ENCODE results near the gene TMPRSS5.

Gene TMPRSS5

DNA sequence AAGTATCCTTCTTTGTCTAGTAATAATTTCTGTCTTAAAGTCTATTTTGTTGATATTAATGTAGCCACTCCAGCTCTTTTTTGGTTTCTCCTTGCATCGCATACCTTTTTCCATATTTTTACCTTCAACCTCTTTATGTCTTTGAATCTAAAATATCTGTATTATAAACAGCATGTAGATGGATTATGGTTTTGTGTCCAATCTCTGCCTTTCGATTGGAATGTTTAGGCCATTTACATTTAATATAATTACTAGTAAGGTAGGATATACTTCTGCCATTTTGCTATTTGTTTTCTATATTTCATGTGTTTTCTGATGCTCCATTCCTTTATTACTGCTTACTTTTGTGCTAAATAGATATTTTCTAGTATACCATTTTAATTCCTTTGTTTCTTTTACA is 39.5 kb downstream of the TMPRSS5 start:
- no peak for DNase-seq

DNA sequence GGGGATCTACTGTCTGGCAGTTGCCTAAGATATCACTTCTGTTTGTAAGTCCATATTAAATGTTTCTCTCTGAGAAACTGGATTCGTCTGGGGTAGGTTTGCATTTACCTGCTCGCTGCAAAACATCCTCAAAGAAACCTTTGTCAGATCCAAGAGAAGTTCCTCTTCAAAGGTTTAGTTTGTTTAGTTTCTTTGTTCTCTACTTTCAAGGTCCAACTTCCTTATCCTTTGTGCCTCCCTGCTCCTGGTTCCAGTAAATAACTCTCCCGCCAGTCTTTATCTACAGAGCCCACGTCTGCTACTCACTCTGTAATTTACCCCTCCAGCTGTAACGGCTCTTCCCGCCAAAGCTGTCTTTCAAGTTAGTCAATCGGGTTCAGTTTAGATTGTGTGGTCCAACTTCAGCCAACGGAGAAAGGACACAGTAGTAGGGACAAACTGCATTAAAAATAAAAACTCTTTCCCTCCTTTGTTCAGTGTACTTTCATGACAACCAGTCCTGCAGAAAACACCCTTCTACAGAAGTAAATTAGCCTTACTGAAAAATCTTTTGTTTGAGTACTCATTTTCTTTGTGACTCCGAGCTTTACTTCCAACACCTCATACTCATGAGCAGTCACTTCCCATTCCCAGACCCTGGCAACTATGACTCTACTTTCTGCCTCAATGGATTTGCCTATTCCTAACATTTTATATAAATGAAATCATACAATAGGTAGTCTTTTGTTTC is 41.0 kb downstream of the TMPRSS5 start:
- peak; percentile 30 for DNase-seq

GRCh38 chr11:113664069-113664980 is 41.8 kb downstream of the TMPRSS5 start:
- DNase-seq, result no peak

DNA sequence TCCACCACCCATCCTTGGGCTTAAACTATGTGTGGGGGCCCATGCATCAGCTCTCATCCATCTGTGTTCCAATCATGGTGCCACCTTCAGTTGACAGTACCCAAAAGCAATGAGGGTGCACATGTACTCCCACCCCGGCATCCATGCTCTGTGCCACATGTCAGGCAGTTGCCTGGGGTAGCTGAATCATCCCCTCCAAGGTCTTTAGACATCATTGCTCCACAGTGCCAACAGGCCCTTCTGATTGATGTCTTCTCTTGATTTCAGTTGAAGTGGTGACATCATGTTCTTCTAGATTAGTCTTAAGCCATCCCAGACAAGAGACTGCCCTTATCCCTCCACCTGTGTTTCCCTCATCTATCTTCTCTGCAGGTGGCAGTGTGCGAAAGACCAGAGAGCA is 42.5 kb downstream of the TMPRSS5 start:
- no peak for DNase-seq

- DNase-seq, result no peak
These were observed 50.3 kb downstream of the TMPRSS5 start for GRCh38 chr11:113655771-113656170.

GRCh38 chr11:113651023-113651422 is 55.1 kb downstream of the TMPRSS5 start:
- no peak for DNase-seq

DNA sequence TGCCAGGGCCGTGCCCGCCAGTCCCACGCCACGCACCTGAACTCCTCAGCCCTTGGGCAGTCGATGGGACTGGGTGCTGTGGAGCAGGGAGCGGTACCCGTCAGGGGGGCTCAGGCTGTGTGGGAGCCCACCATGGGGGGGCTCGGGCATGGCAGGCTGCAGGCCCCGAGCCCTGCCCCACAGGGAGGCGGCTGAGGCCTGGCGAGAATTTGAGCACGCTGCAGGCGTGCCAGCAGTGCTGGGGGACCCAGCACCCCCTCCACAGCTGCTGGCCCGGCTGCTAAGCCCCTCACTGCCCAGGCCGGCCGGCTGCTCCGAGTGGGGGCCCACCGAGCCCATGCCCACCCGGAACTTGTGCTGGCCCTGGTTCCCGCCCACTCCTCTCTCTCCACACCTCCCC is 56.8 kb downstream of the TMPRSS5 start:
- DNase-seq, result no peak

- DNase-seq, result no peak
These were observed 58.3 kb downstream of the TMPRSS5 start for GRCh38 chr11:113647856-113648255.

DNA sequence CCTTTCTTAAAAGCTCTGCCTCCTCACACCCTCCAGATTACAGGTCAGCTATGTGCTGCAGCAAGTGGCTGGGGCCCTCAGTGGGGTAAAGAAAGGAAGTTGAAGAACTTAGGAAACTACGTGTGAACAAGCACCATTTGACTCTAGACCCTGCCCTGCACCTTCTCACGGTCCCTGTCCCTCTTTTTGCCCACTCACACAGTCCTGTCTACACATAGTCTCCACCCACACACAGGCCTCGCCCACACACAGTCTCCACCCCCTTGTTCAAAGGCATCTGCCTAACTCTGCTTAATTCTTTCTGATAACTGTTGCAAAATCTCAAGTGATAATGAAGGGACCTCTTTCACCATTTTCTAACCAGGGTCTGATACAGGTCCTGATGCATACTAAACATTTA is 59.0 kb downstream of the TMPRSS5 start:
- no peak for DNase-seq

DNA sequence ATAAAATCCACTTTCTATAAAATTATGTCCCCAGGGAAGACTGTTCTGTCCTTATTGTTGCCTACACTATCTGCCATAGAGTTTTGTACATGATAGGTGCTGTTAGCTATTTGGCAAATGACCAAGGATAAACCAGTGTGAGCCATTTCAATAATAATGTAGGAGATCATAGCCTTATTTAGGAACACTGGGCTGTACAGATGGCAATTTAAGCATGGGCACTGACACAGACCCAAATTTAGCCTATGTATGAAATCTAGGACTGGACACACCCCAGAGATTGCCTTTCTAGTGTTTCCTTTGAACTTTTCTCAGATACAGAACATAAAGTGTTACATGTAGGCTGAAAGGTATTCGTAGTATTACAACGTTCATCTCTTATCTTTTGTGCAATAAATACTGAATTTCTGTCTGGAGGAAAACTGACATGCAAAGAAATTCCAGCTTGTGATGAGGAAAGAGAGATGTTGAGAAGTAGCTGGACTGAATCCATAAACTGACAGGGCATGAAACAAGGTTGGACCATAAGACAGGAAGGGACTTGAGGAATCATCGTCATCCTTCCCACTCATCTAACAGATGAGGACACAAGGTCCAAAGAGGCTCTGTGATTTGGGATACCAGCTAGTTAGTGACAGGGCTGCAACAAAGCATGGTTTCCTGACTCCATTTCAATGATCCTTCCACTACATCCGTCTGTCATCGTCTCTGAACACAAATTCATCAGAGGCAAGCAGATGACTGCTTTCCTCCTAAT is 60.3 kb downstream of the TMPRSS5 start:
- no peak for DNase-seq

GRCh38 chr11:113644605-113645004 is 61.5 kb downstream of the TMPRSS5 start:
- no peak for DNase-seq

- DNase-seq, result no peak
These were observed 62.4 kb downstream of the TMPRSS5 start for GRCh38 chr11:113643701-113644100.

DNA sequence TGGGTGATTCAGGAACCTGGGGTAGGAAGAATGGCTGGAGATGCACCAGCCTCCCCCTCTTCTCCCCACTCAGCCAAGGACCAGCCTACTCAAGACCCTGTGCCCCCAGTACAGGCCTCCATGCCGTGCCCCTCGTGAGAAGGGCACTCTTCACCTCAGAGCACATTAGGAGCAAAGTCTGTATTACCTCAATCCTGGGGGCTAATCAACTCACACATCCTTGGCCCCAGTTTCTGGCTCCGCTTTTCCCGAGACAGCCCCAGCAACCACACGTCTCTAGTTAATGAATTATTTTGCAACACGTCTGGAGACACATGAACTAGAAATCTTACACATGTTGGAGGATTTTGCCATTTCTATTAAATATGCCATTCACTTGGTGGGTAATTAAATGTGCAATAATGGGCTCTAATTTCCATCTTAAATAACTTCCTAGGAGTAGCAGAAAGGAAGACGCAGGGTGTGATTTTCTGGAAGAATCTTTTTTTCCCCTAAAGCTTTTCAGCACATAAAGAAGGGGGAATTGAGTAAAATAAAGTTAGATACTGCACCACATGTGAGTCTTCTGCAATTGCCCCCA is 63.0 kb downstream of the TMPRSS5 start:
- DNase-seq, result no peak

GRCh38 chr11:113642090-113642489 is 64.0 kb downstream of the TMPRSS5 start:
- no peak for DNase-seq

- no peak for DNase-seq
These were observed 67.7 kb downstream of the TMPRSS5 start for GRCh38 chr11:113638376-113638775.

- DNase-seq, result no peak
These were observed 68.5 kb downstream of the TMPRSS5 start for GRCh38 chr11:113637636-113638035.
